ENCODE measurements around the gene MKI67.
A peak's percentile ranks its signal among the peaks of the same experiment; 100 is the strongest.

MKI67 gene

DNA sequence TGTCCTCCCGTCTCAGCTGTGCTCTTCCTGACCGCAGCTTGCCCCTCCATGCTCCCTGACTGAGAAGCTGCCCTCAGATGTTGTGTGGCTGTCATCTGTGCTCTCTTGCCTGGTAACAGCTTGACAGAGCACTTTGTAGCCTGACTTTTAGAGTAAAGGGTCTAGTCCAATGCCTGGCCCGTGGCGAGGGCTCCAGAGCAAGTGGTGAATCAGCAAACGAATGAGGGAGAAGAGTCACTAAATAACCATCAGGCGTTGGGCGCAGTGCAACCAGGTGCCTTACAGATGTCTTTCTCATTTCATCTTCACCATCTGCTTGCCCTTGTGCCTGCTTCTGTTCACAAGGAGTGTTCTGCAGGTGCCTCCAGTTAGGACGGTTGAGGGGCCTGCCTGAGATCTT, 45.6 kb downstream of the MKI67 start:
- DNase-seq, result no peak

DNA sequence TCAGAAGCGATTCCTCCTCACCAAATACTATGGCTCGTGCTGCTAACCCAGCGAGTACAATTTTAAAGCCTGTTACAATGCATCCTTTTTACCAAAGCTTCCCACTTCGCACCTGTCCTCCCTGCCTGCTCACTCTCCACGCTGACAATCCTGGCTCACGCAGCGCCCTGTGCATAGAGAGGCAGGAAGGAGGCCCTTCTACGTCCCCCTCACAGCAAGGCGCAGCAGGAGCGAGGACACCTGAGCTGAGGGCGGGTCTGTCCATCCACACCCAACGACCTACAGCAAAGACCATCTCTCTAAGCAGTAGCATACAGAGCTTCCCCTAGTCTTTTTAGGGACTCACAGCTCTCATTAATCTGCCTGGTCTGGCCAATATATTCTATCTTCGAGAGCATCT, 46.0 kb downstream of the MKI67 start:
- no peak for DNase-seq

DNA sequence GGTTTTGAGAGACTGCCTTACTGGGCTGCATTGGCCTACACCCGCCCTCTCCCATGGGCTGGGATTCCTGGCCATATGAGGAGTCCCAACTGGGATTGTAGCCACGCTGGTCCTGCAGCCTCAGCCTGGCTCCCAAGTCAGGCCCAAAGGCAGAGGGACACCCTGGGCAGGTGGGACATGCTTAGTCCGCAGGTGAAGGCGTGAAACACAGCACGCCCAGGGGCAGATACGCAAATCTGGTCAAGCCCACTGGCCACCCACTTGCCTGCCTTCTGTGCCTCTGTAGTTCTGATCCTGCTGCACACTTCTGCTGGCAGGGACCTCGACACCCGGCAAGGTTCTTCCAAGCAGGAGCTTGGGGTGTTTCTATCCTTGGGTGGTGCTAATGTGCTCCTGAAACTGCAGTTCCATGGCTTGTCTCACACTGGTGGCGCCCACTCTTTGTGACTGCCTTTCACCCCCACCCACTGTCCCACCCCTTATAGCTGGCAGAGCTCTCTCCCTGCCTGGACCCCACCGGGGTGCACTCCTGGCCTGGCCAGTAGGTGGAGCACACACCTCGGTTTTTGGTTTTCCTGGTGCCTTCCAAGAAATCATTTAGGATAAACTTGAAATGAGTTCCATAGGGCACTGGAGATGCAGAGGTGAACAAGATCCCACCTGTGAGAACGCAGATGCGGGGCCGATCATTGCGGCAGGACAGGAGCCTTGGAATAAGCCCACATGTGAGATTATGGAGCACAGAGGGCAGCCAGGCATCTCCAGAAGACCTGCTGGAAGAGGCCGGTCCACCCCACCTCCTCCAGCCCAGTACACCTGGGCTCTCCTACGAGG, 47.9 kb downstream of the MKI67 start:
- DNase-seq, result peak; percentile 48

DNA sequence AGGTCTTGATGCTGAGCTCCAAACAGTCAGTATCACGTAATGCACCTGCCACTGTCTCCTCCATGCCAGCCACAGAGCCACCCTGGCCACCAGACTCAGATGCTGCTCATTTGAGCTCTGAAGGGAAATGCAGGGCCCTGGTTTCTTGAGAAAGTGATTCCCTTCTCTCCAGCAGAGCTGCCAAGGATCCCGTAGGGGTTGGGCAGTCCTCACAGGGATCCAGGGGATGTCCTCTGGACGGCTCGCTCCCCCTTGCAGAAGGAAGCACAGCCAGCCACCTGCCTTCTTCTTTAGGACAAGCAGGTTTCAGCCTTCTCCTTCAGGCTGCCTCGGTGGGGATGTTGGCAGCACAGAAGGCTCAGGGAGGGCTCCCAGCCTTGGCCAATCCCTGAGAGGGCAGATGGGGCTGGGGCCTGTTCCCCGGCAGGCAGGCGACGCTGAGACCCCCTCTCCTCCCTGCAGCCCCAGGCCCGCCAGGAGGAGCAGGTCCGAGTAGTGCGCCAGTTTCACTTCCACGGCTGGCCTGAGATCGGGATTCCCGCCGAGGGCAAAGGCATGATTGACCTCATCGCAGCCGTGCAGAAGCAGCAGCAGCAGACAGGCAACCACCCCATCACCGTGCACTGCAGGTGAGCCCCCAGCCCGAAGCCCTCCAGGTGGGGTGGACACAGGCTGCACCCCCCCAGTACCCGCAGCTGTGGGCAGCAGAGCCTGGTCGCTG, 48.9 kb downstream of the MKI67 start:
- DNase-seq, result no peak

DNA sequence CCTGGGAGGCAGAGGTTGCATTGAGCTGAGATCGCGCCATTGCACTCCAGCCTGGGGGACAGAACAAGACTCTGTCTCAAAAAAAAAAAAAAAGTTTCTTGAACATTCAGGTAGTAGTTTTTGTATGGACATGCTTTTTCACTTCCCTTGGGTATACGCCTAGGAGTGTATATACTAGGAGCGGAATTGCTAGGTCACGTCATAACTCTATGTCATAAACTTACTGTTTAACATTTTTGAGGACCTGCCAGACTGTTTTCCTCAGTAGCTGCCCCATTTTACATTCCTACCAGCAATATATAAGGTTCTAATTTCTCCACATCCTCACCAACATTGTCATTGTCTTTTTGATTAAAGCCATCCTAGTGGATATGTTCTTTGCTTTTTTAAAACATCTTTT, 51.6 kb downstream of the MKI67 start:
- no peak for DNase-seq

DNA sequence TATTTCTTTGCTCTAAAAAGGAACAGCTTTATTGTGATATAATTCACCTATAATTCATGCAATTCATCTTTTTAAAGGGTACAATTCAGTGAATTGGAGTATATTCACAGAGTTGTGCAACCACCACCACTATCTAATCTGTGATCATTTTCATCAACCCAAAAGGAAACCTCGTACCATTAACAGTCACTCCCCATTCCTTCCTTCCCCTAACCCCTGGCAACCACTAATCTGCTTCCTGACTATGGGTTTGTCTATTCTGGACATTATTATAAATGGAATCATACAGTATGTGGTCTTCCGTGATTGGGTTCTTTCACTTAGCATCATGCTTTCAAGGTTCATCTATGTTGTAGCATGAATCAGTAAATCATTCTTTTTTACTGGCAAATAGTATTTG, 52.3 kb downstream of the MKI67 start:
- no peak for DNase-seq

DNA sequence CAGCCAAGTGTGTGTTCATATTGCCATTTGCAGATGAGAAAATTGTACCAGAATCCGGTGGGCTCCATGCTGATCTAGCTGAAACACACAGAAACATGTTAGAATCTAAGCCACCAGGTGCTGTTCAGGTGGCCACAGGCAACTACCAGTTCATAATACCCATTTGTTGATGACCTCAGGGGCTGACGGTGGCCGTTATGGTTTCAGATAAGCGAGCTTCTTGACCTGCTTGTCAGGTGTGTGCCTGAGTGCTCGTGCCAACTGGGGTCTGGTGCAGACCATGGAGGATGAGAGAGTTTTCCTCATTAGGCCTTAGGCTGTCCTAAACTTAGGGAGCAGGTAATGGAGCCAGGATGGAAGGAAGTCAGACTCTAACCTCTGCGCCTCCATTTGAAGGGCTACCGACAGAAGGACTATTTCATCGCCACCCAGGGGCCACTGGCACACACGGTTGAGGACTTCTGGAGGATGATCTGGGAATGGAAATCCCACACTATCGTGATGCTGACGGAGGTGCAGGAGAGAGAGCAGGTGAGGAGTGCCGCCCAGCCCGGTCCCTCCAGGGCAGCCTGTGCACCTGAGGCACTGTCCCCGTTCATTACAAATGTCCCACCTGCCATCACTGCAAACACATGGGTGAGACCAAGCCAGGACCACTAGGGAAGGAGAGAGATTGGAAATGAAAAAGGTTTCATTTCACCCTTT, 53.1 kb downstream of the MKI67 start:
- no peak for DNase-seq

DNA sequence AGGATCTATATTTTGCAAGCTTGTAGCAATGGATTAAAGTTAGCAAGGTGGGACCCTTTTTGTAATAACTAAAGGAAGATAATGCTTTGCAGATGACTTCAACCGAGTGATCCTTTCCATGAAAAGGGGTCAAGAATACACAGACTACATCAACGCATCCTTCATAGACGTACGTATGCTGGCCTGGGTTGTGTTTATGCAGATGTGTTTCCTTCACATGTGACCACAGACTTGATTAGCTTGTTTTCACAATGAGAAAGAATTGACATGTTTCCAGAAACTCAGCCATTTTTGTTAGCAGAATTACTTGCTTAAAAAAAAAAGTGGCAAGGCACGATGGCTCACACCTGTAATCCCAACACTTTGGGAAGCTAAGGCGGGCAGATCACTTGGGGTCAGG, 54.2 kb downstream of the MKI67 start:
- DNase-seq, result no peak

DNA sequence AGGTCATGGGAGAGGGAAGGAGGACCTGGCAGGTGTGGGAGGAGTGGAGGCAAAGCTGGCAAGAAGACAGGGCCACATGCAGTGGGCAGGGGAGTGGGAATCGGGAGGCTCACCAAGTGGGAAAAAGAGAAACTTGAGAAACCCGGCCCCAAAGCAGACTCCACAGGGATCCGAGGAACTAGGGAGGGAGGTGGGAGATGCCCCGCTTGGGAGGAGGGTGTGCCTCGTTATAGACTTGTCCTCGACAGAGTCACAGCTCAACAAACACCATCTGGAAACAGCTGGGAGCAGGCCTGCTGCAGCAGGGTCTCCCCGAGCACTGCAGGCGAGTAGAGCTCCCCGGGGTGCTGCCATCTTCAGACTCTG, 54.8 kb downstream of the MKI67 start:
- DNase-seq, result no peak

DNA sequence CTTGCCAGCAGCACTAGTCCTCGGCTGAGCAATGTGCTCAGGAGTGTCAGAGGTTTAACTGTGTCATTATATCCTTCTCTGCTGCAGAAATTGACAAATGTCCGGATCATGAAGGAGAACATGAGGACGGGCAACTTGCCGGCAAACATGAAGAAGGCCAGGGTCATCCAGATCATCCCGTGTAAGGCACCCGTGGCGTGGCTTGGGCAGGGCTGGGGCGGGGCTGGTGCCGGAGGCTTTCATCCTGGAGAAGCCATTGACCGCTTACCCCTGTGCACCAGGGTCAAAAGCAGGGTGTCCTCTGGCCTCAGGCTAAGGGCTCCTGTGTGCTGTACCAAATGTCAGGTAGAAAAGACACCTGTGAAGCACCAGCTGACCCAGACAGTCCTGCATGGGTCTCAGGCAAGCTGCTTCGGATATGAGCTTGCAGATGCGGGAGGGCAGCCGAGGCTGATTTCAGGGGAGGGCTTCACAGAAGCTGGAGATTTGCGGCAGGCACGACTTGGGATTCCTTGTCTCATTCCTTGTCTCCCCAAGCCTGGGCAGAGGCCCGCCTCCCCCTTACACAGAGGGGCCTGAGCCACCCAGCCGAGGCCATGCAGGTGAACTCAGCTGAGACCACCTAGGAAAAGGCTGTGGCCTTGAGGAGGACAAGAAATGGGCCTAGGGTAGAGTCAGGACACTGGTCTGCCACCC, 55.4 kb downstream of the MKI67 start:
- DNase-seq, result no peak

DNA sequence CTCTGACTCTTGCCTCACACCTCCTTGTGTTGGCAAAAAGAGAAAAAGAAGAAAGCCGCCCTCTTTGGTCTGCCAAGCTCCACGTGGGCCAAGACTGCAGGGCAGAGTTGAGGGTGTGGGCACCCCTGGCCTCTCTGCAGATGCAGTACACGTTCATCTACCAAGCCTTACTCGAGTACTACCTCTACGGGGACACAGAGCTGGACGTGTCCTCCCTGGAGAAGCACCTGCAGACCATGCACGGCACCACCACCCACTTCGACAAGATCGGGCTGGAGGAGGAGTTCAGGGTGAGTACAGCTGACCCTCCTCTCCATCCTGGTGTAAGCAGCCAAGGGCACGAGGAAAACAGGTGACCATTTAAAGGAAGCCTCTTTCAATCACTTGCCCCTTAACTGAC, 56.1 kb downstream of the MKI67 start:
- no peak for DNase-seq

DNA sequence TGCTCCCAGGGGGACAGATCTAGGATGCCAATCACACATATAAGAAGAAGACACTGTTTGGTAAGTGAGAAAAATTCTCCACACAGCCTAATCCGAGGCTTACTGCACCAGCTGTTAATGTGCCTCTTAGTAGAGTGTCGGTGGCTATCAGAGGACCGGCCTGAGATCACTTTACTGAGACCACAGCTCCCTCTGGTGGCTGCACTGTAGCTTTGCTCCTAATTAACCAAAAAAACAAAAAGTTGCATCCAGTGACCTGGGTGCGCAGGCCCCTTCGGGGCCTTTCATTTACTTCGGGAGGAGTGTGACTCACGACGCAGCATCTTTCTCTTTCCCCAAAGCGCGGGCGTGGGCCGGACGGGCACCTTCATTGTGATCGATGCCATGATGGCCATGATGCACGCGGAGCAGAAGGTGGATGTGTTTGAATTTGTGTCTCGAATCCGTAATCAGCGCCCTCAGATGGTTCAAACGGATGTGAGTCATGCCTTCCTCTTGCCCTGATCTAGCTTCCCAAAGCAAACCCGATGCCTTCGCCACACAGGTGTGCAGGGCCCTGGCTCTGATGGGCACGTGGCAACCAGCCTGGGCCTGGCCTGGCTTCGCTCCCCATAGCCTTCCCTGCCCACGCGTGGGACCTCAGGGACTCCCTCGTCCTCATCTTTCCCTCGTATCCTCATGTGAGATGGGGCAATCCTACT, 56.7 kb downstream of the MKI67 start:
- DNase-seq, result peak; percentile 70

DNA sequence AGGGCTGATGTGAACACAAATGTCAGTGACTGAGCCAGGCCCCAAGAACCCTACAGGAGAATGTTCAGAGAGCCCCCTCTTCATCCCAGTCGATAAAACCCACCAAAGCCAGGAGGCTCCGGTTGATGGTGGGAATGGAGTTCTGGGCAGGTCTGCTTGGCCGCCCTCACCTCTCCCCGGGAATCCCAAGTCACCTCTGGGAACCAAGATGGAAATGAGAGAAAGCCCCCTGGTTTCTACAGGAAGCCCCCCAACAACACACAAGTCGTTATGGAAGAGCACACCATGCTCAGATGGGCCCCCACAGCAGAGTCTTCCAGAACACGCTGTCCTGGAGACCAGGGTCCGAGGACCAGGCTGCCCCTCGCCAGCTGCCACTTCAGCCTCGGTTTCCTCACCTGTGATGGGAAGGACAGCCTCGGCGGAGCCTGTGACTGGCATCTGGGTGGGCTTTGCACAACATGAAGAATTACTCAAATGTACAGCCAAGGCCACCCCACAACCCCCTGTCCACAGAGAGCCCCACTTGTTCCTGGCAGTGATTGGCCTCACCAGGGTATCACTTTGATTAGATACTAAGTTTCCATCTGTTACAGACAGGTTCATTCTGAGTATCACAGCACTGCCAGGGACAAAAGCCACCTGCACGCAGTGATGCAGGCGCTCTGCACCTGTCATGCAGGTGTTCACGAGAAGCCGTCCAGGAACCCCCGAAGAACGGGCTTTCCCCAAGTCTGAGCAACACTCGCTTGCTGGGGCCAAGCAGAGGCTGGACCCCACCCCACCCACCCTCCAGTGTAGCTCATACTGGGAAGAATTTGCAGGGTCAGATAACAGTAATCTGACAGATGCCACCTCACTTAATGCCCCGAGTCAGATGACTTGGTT, 57.6 kb downstream of the MKI67 start:
- no peak for DNase-seq

DNA sequence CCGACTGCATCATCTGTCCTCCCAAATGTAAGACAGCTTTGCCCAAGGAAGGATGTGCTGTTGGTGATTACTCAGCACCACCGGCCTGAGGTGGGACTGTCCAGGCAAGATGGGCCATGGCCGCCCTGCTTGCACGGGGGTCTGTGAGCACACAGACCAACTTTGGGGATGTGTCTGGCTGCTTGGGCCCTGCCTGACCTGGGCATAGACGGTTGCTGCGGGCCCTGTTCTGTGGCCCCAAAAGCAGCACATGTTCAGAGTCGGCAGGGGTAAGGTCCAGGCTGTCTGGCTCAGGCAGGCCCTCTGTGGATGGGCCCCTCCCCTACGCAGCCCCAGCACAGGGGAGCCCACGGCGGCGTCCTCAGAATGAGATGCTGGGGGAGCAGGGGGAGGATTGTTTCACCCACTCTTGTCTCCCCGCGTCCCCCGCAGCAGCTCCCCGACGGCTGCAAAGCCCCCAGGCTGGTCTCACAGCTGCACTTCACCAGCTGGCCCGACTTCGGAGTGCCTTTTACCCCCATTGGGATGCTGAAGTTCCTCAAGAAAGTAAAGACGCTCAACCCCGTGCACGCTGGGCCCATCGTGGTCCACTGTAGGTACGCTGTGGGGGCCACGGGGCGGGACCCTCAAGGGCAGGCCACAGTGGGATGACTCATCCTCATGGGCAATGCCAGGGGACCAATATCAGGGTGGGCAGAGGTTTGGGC, 58.4 kb downstream of the MKI67 start:
- DNase-seq, result no peak

DNA sequence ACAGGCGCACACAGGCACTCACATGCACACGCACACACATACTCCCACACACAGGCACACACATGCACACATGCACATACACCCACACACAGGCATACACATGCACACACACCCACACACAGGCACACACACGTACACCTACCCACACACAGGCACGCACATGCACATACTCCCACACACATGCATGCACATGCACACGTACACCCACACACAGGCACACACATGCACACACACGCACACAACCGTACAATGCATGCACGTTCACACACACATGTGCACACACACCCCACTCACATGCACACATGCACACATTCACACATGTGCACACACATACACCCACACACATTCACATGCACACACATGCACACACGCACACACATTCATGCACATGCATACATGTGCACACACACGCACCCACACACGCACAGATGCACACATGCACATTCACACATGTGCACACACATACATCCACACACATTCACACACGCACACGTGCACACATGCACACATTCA, 59.3 kb downstream of the MKI67 start:
- no peak for DNase-seq

DNA sequence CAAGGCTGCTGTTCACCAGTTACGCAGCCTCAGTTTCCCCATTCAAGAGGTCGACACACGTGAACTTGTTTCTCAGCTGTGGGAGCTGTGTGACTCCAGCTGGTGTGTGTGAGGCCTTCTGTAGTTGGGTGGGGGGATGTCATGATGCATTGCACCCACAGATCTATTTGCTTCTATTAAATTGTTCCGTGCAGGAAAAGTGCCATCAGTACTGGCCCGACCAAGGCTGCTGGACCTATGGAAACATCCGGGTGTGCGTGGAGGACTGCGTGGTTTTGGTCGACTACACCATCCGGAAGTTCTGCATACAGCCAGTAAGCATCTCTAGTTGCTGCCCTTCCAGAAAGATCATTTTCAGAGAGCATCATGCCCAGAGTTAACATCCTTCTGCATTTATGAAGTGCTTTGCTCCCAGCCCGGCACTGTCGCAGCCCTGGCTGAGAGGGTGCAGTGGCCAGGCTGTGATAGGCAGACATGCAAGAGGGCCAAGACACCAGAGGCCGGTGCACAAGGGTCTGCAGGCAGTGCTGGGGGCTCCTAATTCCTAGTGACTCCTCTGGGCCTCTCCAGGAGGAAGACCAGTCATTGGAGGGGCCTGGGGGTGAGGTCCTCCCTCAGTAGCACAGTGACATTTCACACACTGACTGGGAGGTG, 60.2 kb downstream of the MKI67 start:
- DNase-seq, result no peak

DNA sequence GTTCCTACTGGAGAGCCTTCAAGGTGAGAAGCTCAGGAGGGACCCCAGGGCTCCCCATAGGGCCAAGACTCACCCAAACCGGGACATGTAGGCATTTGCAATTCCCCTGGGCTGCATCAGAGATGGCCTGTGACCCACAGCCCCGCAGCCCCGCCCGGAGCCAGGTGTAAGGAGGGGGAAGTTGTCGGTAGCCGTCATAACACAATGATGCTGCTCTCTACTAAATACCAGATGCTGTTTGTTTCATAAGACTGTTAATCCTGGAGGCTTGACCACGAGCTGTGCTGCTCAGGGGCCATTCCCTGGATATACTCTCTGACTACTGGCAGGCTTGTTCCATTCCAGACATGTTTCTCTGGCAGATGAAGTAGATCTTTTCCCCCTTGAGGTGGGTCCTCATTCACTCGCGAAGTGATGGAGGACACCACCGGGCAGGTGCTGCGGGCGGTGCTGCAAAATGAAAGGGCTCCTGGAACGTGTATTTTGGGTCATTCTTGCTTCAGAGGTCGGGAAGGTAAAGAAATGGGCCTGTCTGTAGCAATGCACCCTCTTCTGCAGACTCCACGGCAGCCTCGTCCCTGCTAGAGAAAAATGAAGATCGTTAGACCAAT, 61.1 kb downstream of the MKI67 start:
- peak; percentile 11 for DNase-seq

DNA sequence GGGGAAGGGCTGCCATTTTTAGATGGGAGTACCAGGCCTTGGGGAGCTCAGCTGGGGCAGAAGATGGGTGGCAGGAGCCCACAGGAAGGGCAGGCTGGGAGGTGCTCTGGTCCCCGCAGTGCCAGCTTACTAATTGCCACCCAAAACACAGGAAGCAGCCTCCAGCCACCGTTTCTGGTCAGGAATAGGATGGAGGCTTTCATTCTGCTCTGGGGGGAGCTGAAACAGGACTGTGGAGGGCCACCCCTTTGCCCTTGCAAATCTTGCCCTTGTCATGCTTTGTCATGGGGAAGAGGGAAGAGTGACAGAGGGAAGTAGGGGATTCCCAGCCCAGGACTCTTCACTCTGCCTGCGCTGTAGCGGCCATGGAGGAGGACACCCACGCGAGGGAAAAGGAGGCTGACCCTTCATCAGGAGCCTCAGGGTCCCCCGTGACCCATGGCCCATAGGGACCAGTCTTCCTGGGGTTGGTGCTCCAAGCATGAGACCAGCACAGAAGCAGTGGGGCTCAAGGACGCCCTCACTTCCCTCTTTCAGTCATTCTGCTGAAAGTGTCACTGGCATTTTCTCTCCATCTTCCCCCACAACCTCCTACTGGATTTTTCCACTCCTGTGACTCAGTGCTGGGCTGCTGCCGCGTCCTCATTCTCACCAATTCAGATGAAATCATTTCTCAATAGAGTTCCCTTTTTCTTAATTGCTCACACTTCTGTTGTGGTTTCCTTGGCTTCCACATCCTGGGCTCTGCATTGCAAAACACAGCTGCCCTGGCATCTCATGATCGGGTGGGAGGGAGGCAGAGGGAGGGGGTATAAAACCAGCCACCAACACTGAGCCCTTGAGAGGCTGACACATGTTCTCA, 61.9 kb downstream of the MKI67 start:
- peak; percentile 58 for DNase-seq

DNA sequence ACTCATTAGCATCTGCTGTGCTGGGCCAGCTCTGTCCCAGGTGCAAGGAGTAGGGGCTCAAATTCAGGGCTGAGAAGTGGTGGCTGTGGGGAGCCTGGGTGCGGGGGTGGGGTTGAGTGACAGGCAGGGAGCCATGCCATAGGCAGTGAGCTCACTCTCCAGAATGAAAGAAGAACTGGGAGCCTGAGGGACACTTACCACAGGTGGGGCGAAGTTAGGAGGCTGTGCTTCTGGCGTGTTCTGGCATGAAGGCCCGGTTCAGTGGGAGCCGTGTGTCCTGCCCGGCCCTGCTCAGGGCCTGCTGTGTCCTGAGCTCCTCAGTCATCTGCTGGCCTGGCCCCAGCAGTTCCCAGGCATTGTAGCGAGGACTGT, 62.5 kb downstream of the MKI67 start:
- no peak for DNase-seq

Data from fibroblast of upper back skin (primary cell).